ENCODE data around the gene KLF9. TPM values are rescaled to one million over a fixed set of nuclear protein-coding genes. Genes with fewer than 3 reads are reported as not detected.

The KLF9 gene
- total and polyA plus RNA-seq, 9 of the 15 experiments (the other 6 are each of a cell fraction or from before 2014, with no cell fraction given), result 3.3 to 11.9 (median 6.9) TPM

- TF ChIP-seq, protein P1, sequence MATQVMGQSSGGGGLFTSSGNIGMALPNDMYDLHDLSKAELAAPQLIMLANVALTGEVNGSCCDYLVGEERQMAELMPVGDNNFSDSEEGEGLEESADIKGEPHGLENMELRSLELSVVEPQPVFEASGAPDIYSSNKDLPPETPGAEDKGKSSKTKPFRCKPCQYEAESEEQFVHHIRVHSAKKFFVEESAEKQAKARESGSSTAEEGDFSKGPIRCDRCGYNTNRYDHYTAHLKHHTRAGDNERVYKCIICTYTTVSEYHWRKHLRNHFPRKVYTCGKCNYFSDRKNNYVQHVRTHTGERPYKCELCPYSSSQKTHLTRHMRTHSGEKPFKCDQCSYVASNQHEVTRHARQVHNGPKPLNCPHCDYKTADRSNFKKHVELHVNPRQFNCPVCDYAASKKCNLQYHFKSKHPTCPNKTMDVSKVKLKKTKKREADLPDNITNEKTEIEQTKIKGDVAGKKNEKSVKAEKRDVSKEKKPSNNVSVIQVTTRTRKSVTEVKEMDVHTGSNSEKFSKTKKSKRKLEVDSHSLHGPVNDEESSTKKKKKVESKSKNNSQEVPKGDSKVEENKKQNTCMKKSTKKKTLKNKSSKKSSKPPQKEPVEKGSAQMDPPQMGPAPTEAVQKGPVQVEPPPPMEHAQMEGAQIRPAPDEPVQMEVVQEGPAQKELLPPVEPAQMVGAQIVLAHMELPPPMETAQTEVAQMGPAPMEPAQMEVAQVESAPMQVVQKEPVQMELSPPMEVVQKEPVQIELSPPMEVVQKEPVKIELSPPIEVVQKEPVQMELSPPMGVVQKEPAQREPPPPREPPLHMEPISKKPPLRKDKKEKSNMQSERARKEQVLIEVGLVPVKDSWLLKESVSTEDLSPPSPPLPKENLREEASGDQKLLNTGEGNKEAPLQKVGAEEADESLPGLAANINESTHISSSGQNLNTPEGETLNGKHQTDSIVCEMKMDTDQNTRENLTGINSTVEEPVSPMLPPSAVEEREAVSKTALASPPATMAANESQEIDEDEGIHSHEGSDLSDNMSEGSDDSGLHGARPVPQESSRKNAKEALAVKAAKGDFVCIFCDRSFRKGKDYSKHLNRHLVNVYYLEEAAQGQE (IDR thresholded peaks at IDR 0.05; ENCODE audit: borderline replicate concordance), result peak; percentile 35; the same call in 1 of the 2 replicates
- TF ChIP-seq, protein P1 (CRISPR knock-in tag; IDR thresholded peaks at IDR 0.05; ENCODE audit: low read depth), result no peak
- TF ChIP-seq NFIC (IDR thresholded peaks at IDR 0.05) (peak; percentile 85), CBX3 (IDR thresholded peaks at IDR 0.05; ENCODE audit: borderline replicate concordance in 1 of 2, low read length in 2 of 2) (peak in 1 of 2 experiments; percentile 56; a peak in 1 of 3 replicates), ZNF695 (CRISPR knock-in tag; IDR thresholded peaks at IDR 0.05) (no peak), SNAPC5 (CRISPR knock-in tag; IDR thresholded peaks at IDR 0.05) (no peak), ZBTB17 (CRISPR knock-in tag; IDR thresholded peaks at IDR 0.05) (no peak), ATF2 (CRISPR knock-in tag; IDR thresholded peaks at IDR 0.05) (no peak), SREBF2 (CRISPR knock-in tag; IDR thresholded peaks at IDR 0.05) (no peak), ZFX (CRISPR knock-in tag; IDR thresholded peaks at IDR 0.05) (no peak), BRD9 (IDR thresholded peaks at IDR 0.05; ENCODE audit: low read depth, partially characterized antibody) (no peak), NFIX (CRISPR knock-in tag; IDR thresholded peaks at IDR 0.05; ENCODE audit: low read depth) (no peak), CSDE1 (IDR thresholded peaks at IDR 0.05) (no peak), ETS1 (conservative IDR thresholded peaks at IDR 0.05; ENCODE audit: control insufficient read depth, low read depth, low read length) (no peak), BRD4 (IDR thresholded peaks at IDR 0.05) (no peak)
Measured at GRCh38 chr9:70398145-70398556, 16.3 kb downstream of the KLF9 start (continued).
